Measurements from ENCODE around the gene MOXD1.

The MOXD1 gene

DNA sequence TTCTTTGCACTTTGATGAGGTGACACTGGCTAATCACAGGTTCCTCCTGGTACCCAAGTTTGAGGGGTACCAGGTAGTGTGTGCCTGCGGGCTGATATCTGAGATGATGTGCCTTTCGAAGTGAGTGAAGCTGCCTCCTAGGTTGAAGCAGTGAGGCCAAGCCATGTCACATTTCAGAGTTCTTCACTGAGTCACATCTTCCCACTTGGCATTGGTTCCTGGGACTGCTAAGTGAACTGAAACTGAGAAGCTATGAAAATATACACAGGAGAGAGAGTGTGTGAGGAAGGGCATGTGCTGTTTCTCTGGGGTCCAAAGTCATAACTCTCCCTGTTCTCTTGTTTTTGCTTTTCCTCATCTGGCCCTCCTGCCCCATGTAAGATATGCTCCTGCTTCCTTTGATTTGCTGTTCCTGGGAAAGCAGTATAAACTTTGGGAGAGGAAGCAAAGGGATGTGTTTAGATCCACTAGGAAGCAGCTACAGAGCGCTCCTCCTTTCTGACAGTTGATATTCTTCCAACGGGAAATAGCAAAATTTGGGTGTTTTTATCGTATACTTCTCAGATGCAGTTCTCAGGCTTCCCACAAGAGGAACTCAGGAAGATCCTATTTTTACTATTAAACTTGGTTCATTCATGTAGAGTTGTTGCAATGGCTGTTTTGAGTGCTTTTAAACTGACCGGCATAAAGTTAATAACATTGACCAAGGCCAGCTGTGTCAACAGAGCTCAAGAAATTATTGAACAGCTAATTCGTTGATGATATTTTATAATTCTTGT lies 153.7 kb downstream of the MOXD1 start:
- ChIA-PET POLR2A (no interaction called here), CTCF (interaction anchor here (0.7 to 3.7 kb wide), 7 partner anchors 10 to 332 kb away, joined by 3 to 13 read pairs (median 4); no protein-coding TSS in a partner anchor)
- TF ChIP-seq ZNF548 (tag by site-specific recombination; IDR thresholded peaks at IDR 0.05) (no peak), REPIN1 (tag by site-specific recombination; IDR thresholded peaks at IDR 0.05; ENCODE audit: low read depth) (no peak), ZNF404 (tag by site-specific recombination; IDR thresholded peaks at IDR 0.05) (no peak), SALL2 (tag by site-specific recombination; IDR thresholded peaks at IDR 0.05; ENCODE audit: borderline replicate concordance) (no peak), ZNF48 (tag by site-specific recombination; IDR thresholded peaks at IDR 0.05) (no peak), ZNF274 (IDR thresholded peaks at IDR 0.05; ENCODE audit: low read length) (no peak), ZNF274 (tag by site-specific recombination; IDR thresholded peaks at IDR 0.05; ENCODE audit: borderline replicate concordance) (no peak), ZNF114 (tag by site-specific recombination; IDR thresholded peaks at IDR 0.05) (no peak), ZNF658 (tag by site-specific recombination; IDR thresholded peaks at IDR 0.05) (no peak), ZNF747 (tag by site-specific recombination; IDR thresholded peaks at IDR 0.05) (no peak), ZFP41 (tag by site-specific recombination; IDR thresholded peaks at IDR 0.05; ENCODE audit: borderline replicate concordance) (no peak), ZNF843 (tag by site-specific recombination; IDR thresholded peaks at IDR 0.05) (no peak)
- TF ChIP-seq, protein P1, sequence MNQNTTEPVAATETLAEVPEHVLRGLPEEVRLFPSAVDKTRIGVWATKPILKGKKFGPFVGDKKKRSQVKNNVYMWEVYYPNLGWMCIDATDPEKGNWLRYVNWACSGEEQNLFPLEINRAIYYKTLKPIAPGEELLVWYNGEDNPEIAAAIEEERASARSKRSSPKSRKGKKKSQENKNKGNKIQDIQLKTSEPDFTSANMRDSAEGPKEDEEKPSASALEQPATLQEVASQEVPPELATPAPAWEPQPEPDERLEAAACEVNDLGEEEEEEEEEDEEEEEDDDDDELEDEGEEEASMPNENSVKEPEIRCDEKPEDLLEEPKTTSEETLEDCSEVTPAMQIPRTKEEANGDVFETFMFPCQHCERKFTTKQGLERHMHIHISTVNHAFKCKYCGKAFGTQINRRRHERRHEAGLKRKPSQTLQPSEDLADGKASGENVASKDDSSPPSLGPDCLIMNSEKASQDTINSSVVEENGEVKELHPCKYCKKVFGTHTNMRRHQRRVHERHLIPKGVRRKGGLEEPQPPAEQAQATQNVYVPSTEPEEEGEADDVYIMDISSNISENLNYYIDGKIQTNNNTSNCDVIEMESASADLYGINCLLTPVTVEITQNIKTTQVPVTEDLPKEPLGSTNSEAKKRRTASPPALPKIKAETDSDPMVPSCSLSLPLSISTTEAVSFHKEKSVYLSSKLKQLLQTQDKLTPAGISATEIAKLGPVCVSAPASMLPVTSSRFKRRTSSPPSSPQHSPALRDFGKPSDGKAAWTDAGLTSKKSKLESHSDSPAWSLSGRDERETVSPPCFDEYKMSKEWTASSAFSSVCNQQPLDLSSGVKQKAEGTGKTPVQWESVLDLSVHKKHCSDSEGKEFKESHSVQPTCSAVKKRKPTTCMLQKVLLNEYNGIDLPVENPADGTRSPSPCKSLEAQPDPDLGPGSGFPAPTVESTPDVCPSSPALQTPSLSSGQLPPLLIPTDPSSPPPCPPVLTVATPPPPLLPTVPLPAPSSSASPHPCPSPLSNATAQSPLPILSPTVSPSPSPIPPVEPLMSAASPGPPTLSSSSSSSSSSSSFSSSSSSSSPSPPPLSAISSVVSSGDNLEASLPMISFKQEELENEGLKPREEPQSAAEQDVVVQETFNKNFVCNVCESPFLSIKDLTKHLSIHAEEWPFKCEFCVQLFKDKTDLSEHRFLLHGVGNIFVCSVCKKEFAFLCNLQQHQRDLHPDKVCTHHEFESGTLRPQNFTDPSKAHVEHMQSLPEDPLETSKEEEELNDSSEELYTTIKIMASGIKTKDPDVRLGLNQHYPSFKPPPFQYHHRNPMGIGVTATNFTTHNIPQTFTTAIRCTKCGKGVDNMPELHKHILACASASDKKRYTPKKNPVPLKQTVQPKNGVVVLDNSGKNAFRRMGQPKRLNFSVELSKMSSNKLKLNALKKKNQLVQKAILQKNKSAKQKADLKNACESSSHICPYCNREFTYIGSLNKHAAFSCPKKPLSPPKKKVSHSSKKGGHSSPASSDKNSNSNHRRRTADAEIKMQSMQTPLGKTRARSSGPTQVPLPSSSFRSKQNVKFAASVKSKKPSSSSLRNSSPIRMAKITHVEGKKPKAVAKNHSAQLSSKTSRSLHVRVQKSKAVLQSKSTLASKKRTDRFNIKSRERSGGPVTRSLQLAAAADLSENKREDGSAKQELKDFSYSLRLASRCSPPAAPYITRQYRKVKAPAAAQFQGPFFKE (tag by site-specific recombination; IDR thresholded peaks at IDR 0.05; ENCODE audit: borderline replicate concordance) = no peak
- TF ChIP-seq, protein P2, sequence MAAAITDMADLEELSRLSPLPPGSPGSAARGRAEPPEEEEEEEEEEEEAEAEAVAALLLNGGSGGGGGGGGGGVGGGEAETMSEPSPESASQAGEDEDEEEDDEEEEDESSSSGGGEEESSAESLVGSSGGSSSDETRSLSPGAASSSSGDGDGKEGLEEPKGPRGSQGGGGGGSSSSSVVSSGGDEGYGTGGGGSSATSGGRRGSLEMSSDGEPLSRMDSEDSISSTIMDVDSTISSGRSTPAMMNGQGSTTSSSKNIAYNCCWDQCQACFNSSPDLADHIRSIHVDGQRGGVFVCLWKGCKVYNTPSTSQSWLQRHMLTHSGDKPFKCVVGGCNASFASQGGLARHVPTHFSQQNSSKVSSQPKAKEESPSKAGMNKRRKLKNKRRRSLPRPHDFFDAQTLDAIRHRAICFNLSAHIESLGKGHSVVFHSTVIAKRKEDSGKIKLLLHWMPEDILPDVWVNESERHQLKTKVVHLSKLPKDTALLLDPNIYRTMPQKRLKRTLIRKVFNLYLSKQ (tag by site-specific recombination; IDR thresholded peaks at IDR 0.05; ENCODE audit: borderline replicate concordance) = no peak
- Histone ChIP-seq H3K27ac (ENCODE audit: extremely low read depth, low read depth, low read length) (no peak overlapping the region), H3K4me1 (ENCODE audit: control insufficient read depth, insufficient read depth, low read length) (no peaks in the 10 kb centered on the region), H3K4me3 (ENCODE audit: low read depth, low read length) (no peak overlapping the region), H3K9me3 (ENCODE audit: control insufficient read depth, insufficient read depth, low read depth, low read length) (no peaks in the 10 kb centered on the region), H3K36me3 (ENCODE audit: control insufficient read depth in 2 of 2, insufficient read depth in 1 of 2, low read length in 2 of 2) (no peaks in the 10 kb centered on the region)

DNA sequence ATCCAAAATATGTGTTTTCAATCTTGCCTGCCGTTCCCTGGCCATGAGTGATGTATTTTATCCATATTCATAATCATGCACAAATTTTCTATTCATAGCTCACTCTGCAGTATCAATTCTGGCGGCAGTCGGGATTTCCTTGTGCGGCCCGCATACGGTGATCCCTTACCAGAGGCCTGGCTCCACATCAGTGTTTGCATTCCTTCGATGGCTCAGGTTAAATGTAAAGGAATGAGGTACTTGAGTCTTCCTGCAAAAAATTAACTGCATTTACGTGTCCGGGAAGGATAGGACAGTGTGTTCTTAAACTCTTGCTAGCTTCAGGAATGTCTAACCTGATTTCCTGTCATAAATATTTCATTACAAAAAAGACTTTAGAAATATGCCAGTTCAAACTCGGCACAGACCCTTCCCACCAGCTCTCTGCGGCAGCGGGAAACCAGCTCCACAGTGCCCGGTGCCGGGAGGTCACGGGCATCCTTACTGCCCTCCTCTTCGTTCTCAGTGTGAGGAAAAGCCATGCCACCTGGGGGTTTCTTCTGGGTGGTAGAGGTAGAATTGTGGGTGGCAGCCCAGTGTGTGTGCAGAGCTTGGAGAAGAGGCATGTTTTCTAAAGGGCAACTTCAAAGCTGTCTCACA lies 154.5 kb downstream of the MOXD1 start:
- TF ChIP-seq ZNF16 (tag by site-specific recombination; IDR thresholded peaks at IDR 0.05; ENCODE audit: low read depth) (no peak), ZNF311 (tag by site-specific recombination; IDR thresholded peaks at IDR 0.05; ENCODE audit: borderline replicate concordance) (no peak), ZFP41 (tag by site-specific recombination; IDR thresholded peaks at IDR 0.05; ENCODE audit: borderline replicate concordance) (no peak), ZSCAN16 (tag by site-specific recombination; IDR thresholded peaks at IDR 0.05) (no peak)
- TF ChIP-seq, protein P3, sequence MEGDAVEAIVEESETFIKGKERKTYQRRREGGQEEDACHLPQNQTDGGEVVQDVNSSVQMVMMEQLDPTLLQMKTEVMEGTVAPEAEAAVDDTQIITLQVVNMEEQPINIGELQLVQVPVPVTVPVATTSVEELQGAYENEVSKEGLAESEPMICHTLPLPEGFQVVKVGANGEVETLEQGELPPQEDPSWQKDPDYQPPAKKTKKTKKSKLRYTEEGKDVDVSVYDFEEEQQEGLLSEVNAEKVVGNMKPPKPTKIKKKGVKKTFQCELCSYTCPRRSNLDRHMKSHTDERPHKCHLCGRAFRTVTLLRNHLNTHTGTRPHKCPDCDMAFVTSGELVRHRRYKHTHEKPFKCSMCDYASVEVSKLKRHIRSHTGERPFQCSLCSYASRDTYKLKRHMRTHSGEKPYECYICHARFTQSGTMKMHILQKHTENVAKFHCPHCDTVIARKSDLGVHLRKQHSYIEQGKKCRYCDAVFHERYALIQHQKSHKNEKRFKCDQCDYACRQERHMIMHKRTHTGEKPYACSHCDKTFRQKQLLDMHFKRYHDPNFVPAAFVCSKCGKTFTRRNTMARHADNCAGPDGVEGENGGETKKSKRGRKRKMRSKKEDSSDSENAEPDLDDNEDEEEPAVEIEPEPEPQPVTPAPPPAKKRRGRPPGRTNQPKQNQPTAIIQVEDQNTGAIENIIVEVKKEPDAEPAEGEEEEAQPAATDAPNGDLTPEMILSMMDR (tag by site-specific recombination; IDR thresholded peaks at IDR 0.05) = no peak
- TF ChIP-seq, protein P4, sequence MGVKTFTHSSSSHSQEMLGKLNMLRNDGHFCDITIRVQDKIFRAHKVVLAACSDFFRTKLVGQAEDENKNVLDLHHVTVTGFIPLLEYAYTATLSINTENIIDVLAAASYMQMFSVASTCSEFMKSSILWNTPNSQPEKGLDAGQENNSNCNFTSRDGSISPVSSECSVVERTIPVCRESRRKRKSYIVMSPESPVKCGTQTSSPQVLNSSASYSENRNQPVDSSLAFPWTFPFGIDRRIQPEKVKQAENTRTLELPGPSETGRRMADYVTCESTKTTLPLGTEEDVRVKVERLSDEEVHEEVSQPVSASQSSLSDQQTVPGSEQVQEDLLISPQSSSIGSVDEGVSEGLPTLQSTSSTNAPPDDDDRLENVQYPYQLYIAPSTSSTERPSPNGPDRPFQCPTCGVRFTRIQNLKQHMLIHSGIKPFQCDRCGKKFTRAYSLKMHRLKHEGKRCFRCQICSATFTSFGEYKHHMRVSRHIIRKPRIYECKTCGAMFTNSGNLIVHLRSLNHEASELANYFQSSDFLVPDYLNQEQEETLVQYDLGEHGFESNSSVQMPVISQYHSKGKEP (tag by site-specific recombination; IDR thresholded peaks at IDR 0.05) = no peak
- Histone ChIP-seq H3K4me3 (ENCODE audit: low read depth, low read length) (no peak overlapping the region), H3K27ac (ENCODE audit: extremely low read depth, low read depth, low read length) (no peak overlapping the region), H3K4me1 (ENCODE audit: control insufficient read depth, insufficient read depth, low read length) (no peaks in the 10 kb centered on the region), H3K36me3 (ENCODE audit: control insufficient read depth in 2 of 2, insufficient read depth in 1 of 2, low read length in 2 of 2) (no peaks in the 10 kb centered on the region), H3K9me3 (ENCODE audit: control insufficient read depth, insufficient read depth, low read depth, low read length) (no peaks in the 10 kb centered on the region)
- ChIA-PET CTCF (interaction anchor here (0.7 to 2.5 kb wide), 6 partner anchors 13 to 379 kb away, joined by 3 to 9 read pairs (median 4); no protein-coding TSS in a partner anchor), POLR2A (no interaction called here)
